Activated CD8-positive, alpha-beta memory T cell treated with anti-CD3 and anti-CD28 coated beads, Interleukin-2, amount 50 U/mL, for 1 hour (primary cell): ENCODE measurements around the gene TBC1D16.

Experiments used
- DNase-seq: peaks from one replicate; pipeline ENCODE4 v3.0.0-alpha.2; 2020; ENCODE audit errors: extremely low read depth

Gene TBC1D16

GRCh38 chr17:79938336-79939093, 97.2 kb downstream of the TBC1D16 start:
- no peak for DNase-seq

- no peak for DNase-seq
Measured at GRCh38 chr17:79937391-79938335, 98.0 kb downstream of the TBC1D16 start.

GRCh38 chr17:79936641-79937381, 98.9 kb downstream of the TBC1D16 start:
- DNase-seq, result no peak

GRCh38 chr17:79936050-79936449, 99.6 kb downstream of the TBC1D16 start:
- no peak for DNase-seq

GRCh38 chr17:79935197-79935885, 100.3 kb downstream of the TBC1D16 start:
- no peak for DNase-seq

- no peak for DNase-seq
Measured at GRCh38 chr17:79934653-79934970, 101.1 kb downstream of the TBC1D16 start.

- no peak for DNase-seq
Measured at GRCh38 chr17:79933863-79934652, 101.6 kb downstream of the TBC1D16 start.

GRCh38 chr17:79932451-79933306, 103.0 kb downstream of the TBC1D16 start:
- DNase-seq, result no peak

GRCh38 chr17:79931817-79932309, 103.8 kb downstream of the TBC1D16 start:
- DNase-seq, result no peak

- DNase-seq, result no peak
Measured at GRCh38 chr17:79930877-79931816, 104.5 kb downstream of the TBC1D16 start.

GRCh38 chr17:79930062-79930876, 105.4 kb downstream of the TBC1D16 start:
- DNase-seq, result no peak

- no peak for DNase-seq
Measured at GRCh38 chr17:79929257-79930061, 106.2 kb downstream of the TBC1D16 start.

GRCh38 chr17:79928502-79929256, 107.0 kb downstream of the TBC1D16 start:
- DNase-seq, result no peak

GRCh38 chr17:79927688-79928501, 107.8 kb downstream of the TBC1D16 start:
- DNase-seq, result no peak

GRCh38 chr17:79927136-79927661, 108.5 kb downstream of the TBC1D16 start:
- DNase-seq, result no peak
